Measurements from ENCODE around the gene ARHGEF17.

GRCh38 chr11:73393479-73394415 lies 85.7 kb downstream of the ARHGEF17 start:
- peak; percentile 52; the same call in 1 of the 2 replicates for TF ChIP-seq CTCF (tag by site-specific recombination; IDR thresholded peaks at IDR 0.05)
- TF ChIP-seq ZNF274 (IDR thresholded peaks at IDR 0.05; ENCODE audit: low read length): no peak
- TF ChIP-seq ZNF274 (tag by site-specific recombination; IDR thresholded peaks at IDR 0.05; ENCODE audit: borderline replicate concordance): no peak
- no peak for TF ChIP-seq ZNF398 (tag by site-specific recombination; IDR thresholded peaks at IDR 0.05)
- TF ChIP-seq GLIS1 (tag by site-specific recombination; IDR thresholded peaks at IDR 0.05): no peak
- no peak for TF ChIP-seq REST (tag by site-specific recombination; IDR thresholded peaks at IDR 0.05)
- TF ChIP-seq ZBTB8A (tag by site-specific recombination; IDR thresholded peaks at IDR 0.05): 0 out of 2 replicates have a peak, but pooled peaks have one; percentile 50
- TF ChIP-seq ZNF324 (tag by site-specific recombination; IDR thresholded peaks at IDR 0.05): no peak
- no peak for TF ChIP-seq ZNF768 (tag by site-specific recombination; IDR thresholded peaks at IDR 0.05)
- no peak for TF ChIP-seq ZNF138 (tag by site-specific recombination; IDR thresholded peaks at IDR 0.05; ENCODE audit: borderline replicate concordance)
- TF ChIP-seq ZNF362 (tag by site-specific recombination; IDR thresholded peaks at IDR 0.05): no peak
- no peak for TF ChIP-seq ZNF707 (tag by site-specific recombination; IDR thresholded peaks at IDR 0.05)
- TF ChIP-seq YY1 (tag by site-specific recombination; IDR thresholded peaks at IDR 0.05): no peak
